Endothelial cell of coronary artery (primary cell): ENCODE results near the gene ZBTB3. TPM values are rescaled to one million over a fixed set of nuclear protein-coding genes. Genes with fewer than 3 reads are reported as not detected.

Experiments used
- total RNA-seq: library from RNA; depleted of rRNA; stranded (reverse); fragments of >200 nt; gene quantifications from 2 replicates; pipeline ENCODE4 v1.2.3, GENCODE V29; 2014

ZBTB3 gene
- 6.9 and 8.4 TPM in 2 replicates for total RNA-seq

DNA sequence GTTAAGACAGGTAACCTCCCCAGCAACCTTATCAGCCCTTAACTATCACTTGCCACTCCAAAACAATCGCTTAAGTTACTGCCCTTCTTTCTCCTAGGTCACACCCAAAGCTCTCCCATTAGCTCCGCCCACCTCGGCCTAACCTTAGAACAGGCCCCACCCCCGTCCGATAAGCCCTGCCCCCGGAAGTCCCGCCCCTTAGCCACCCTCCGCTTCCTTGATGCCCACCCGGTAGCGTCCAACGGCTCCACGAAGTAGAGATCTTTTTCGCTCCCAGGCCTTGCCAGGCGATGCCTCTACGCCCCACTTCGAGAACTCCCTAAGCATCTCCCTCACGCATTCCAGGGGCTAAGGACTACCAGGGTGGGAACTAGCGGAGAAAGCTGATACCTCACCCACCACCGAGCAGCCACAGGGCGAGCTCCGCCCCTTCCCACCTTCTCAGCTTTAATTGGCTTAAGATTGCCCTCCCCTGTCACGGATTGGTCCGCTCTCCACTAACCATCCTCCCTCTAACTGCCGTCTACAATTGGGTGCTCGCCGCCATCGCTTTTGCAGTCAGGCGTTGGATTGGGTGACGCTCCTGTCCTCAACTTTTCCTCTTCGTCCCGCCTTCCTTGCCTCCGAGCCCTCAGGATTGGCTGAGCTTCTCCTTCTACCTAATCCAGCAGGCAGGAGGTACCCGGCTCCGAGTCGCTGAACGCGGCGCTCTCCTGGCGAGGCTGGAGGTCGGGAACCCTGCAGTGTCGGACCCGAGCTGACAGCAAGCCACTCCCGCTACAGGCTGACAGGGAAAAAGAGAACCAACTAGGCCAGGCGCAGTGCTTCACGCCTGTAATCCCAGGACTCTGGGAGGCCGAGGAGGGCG is at the start of gene ZBTB3:
TSS of gene ZBTB3 (minus strand) at position 425 of the 868 bp plus-strand sequence. CDS start 496 bp downstream, outside the sequence.

DNA sequence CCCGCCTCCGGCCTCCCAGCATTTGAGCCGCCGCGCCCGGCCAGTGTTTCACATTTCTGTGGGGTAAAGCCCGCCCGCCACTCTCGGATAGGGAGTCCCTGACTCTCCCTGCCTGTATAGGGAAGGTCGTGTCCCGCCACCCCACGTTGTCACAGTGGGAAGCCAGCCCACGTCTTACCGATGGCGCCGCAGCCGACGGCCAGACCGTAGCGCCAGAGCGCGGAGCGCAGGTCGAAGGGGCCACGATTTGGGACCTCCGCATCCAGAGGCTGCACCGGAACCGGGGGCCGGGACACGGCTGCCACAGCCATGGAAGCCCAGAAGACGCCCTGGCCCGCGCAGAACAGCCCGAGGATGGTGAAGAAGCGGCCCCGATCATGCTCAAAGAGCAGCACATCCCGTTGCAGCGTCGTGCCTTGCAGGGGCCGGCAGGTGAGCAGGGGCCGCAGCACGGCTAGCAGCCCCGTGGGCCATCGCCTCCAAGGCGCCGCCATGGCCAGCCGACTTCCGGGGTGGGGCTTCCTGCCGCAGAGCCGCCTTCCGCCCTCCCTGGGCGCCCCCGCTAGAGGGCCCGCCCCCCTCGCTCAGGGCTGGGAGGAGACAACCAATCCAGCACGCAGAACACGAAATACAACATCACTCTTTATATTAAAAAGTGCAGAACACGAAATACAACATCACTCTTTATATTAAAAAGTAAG is 37.7 kb upstream of the ZBTB3 start, which contains the start of gene TMEM223:
TSS of gene TMEM223 (minus strand) at position 506 of the 701 bp plus-strand sequence. CDS start at position 494, 12 bp downstream.

DNA sequence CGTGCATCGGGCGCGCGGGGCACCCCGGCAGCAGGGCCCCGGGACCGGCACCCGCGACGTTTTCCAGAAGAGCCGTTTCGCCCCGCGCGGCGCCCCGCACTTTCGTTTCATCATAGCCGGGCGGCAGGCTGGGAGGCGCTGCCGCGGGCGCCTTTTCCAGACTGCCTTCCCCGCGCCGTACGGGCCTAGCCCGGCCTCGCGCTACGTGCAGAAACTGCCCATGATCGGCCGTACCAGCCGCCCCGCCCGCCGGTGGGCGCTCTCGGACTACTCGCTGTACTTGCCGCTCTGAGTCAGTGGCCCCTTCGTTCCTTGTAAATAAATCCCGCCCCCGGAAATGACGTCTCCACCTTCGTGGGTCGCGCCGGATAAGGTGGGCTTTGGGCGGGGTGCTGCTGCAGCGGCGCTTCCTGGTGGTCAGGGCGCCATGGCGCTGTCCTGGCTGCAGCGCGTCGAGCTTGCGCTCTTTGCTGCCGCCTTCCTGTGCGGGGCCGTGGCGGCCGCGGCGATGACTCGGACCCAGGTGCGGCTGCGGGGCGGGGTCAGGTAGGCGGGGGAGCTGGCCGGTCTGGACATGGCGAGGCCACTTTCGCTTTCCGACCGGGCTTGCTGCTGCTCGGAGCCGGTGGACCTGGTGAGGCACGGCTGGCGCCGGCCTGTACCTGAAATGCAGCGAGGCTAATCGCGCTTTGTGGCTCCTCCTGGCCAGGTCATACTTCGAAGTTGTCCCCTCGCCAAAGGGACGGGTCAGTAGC is 33.2 kb upstream of the ZBTB3 start, which contains the start of gene TMEM179B:
TSS of gene TMEM179B (plus strand) at position 398 of the 755 bp plus-strand sequence. CDS start at position 428, 30 bp downstream.

DNA sequence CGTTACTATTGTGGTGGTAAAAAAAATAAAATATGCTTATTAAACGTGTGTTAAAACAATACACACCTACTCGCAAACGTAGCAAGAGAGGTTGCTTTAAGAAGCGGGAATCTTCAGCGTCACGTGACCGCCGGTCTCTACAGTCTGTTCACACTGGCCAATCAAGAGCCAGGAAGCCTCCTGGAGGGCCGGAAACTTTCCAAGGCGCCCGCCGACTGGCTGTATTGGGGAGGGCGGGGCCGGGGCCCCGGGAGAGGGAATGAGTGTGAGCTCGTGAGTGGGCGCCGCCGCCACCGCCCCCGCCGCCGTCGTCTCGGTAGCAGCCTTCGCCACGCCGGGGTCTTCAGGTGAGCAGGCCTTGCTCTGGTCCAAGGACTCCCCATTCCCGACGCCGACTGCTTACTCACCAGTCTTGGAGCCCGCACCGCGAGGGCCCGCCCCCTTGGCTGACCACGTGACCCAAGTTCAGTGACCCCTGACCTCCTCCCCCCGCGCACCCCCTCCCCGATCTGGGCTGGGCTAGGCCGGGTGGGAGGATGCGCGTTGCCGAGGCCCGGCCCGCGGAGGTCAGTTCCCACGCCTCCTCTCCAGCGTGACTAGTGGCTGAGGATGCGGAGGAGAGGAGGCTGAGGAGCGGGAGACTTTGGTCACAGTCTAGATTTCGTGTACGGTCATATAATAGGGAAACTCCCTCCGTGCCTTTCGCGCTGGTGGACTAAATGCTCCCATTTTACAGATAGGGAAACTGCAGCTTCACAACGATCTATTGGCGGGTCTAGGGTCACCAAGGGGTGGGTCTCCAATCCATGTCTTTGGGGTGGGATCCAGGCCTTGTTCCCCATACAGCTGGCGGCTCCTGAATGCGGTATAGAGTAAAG is 17.4 kb upstream of the ZBTB3 start, which contains the start of gene TAF6L:
TSS of gene TAF6L (plus strand) at position 253 of the 878 bp plus-strand sequence. CDS start 4,388 bp downstream, outside the sequence.

DNA sequence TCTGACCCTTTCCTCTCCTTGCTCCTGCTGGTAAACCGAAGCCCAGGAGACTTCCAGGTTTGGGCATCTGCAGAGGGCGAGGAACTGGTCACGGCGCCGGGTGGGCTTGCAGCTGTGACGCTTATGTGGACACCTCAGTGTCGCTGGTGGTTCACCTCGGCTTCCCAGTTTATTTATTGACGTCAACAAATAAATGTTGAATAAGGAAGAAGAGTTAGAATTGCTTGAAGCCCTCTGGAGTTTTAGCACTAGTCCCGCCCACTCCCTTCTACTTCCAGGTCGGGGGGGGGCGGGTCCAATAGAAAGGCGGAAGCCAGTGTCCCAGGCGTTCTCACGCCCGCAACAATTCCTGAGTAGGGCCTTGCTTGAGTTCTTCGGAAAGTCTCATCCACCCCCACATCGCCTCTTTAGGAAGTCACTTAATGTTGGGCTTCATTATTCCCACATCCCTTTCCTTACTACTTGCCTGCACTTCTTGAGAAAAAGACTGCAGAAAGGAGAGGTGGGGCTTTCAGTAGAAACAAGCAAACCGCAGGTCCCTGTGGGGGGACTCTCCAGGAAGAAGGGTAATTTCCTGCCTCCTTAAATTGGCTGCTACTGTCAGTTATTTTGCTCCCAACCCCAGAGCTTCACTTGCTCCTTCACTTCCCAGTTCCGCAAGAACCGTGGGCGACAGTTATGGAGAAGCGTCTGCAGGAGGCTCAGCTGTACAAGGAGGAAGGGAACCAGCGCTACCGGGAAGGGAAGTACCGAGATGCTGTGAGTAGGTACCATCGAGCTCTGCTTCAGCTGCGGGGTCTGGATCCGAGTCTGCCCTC is 25.6 kb downstream of the ZBTB3 start, which contains the start of gene TTC9C:
TSS of gene TTC9C (plus strand) at position 316 of the 818 bp plus-strand sequence. CDS start at position 679, 363 bp downstream.

DNA sequence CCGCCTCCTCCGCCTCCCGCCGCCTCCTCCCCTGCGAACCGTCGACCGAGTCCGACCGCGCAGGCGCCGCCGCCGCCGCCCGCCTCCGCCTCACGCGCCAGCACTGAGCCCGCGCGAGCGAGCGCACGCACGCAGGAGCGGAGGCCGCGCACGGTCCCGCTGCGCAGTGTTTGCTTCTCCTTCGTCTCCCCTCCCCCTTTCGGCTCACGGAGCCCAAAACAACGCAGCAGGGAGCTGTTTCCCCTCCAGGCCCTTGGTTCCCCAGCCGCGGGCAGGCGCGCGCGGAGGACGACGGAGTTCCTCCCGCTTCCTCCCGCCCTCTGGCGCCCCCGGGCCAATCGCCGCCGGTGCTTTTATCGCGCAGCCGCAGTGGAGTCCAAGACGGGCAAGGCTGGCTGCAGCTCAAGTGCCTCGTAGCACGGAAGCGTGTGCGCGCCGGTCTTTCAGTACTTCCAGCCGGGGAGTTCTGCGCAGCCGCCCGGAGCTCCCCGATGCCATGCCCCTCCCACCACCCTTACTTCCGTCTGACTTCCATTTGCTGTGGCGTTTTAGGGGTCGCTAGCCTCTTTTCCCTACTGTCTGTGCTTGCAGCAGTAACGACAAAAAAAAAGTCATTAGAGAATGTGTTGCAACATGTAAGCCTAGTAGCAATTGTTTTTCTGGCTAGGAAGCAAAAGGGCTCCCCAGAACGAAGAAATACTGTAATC is 26.6 kb downstream of the ZBTB3 start, which contains the start of gene HNRNPUL2:
TSS of gene HNRNPUL2 (minus strand) at position 293 of the 707 bp plus-strand sequence. CDS start 301 bp downstream, outside the sequence.

DNA sequence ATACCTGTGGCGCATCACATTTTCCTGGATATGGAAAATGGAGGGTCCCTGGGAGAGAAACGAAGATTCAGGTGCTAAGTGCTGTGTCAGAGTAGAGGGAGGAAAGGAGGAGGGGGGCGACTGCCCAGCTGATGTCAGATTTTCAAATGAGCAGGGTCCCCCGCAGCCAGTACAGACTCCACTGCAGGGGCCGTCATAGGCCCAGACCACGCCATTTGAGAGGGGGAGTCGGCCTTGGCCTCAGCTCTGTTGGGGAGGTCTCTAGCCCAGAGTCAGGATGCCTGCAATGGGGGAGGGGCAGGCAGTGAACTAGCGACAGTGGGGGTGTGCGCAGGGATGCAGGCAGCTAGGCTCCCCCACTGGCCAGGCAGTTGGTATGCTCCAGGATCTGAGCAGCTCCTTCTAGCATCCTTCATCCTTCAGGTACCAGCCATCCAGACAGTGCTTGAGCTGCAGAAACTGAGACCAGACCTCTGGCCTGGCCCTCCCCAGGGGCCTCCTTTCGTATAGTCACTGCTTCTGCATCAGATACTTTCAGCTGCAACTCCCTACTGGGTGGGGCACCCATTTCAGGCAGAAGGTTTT is 46.6 kb downstream of the ZBTB3 start, which contains the start of the genes BSCL2 and GNG3:
TSS of gene BSCL2 (minus strand) at position 148 of the 585 bp plus-strand sequence. CDS start 229 bp downstream, outside the sequence.
TSS of gene GNG3 (plus strand) at position 400 of the 585 bp plus-strand sequence. CDS start 620 bp downstream, outside the sequence.

Other genes starting within 250 kb of the ZBTB3 start
- 414 and 532 TPM in 2 replicates for gene AHNAK, start 207.4 kb downstream of the ZBTB3 start, total RNA-seq
- 1,547 and 1,726 TPM in 2 replicates for gene EEF1G, start 180.3 kb downstream of the ZBTB3 start, total RNA-seq
- 8.8 and 9.6 TPM in 2 replicates for gene TUT1, start 162.6 kb downstream of the ZBTB3 start, total RNA-seq
- gene MTA2, start 152.3 kb downstream of the ZBTB3 start, total RNA-seq = 158 and 226 TPM in 2 replicates
- gene EML3, start 141.4 kb downstream of the ZBTB3 start, total RNA-seq = 24.2 and 30.8 TPM in 2 replicates
- 7.3 and 8.5 TPM in 2 replicates for gene ROM1, start 140.9 kb downstream of the ZBTB3 start, total RNA-seq
- gene B3GAT3, start 132.2 kb downstream of the ZBTB3 start, total RNA-seq = 12.6 and 20.0 TPM in 2 replicates
- gene GANAB, start 107.5 kb downstream of the ZBTB3 start, total RNA-seq = 190 and 269 TPM in 2 replicates
- 21.1 and 21.5 TPM in 2 replicates for gene INTS5, start 100.9 kb downstream of the ZBTB3 start, total RNA-seq
- gene C11orf98, start 89.0 kb downstream of the ZBTB3 start, total RNA-seq = 46.1 and 53.0 TPM in 2 replicates
- 7.4 and 12.7 TPM in 2 replicates for gene CSKMT, start 88.8 kb downstream of the ZBTB3 start, total RNA-seq
- gene UQCC3, start 82.5 kb downstream of the ZBTB3 start, total RNA-seq = 12.2 and 12.8 TPM in 2 replicates
- gene LBHD1, start 81.9 kb downstream of the ZBTB3 start, total RNA-seq = 1.9 and 2.6 TPM in 2 replicates
- gene UBXN1, start 75.1 kb downstream of the ZBTB3 start, total RNA-seq = 163 and 210 TPM in 2 replicates
- 0.09 TPM in 2 replicates for gene LRRN4CL, start 64.6 kb downstream of the ZBTB3 start, total RNA-seq
- gene BSCL2, start 46.7 kb downstream of the ZBTB3 start, total RNA-seq = 20.1 and 25.6 TPM in 2 replicates
- not detected in 2 replicates for gene GNG3, start 46.5 kb downstream of the ZBTB3 start, total RNA-seq
- gene HNRNPUL2, start 26.7 kb downstream of the ZBTB3 start, total RNA-seq = 9.8 and 13.6 TPM in 2 replicates
- 32.8 and 33.1 TPM in 2 replicates for gene TTC9C, start 25.7 kb downstream of the ZBTB3 start, total RNA-seq
- 51.1 and 71.4 TPM in 2 replicates for gene POLR2G, start 7.4 kb upstream of the ZBTB3 start, total RNA-seq
- 18.4 and 20.5 TPM in 2 replicates for gene TAF6L, start 17.2 kb upstream of the ZBTB3 start, total RNA-seq
- 15.9 and 23.5 TPM in 2 replicates for gene TMEM179B, start 33.2 kb upstream of the ZBTB3 start, total RNA-seq
- 9.0 and 16.0 TPM in 2 replicates for gene TMEM223, start 37.8 kb upstream of the ZBTB3 start, total RNA-seq
- 16.0 and 21.6 TPM in 2 replicates for gene NXF1, start 51.3 kb upstream of the ZBTB3 start, total RNA-seq
- 36.4 and 40.9 TPM in 2 replicates for gene STX5, start 77.9 kb upstream of the ZBTB3 start, total RNA-seq
- gene TEX54, start 78.7 kb upstream of the ZBTB3 start, total RNA-seq = not detected in 2 replicates
- 66.5 and 70.3 TPM in 2 replicates for gene WDR74, start 85.4 kb upstream of the ZBTB3 start, total RNA-seq
- 121 and 172 TPM in 2 replicates for gene SLC3A2, start 126.7 kb upstream of the ZBTB3 start, total RNA-seq
- gene CHRM1, start 167.2 kb upstream of the ZBTB3 start, total RNA-seq = not detected in 2 replicates
- gene SLC22A6, start 230.8 kb upstream of the ZBTB3 start, total RNA-seq = not detected in 2 replicates